ENCODE data around the gene ZNF613. TPM values are rescaled to one million over a fixed set of nuclear protein-coding genes. Genes with fewer than 3 reads are reported as not detected.

ZNF613 gene
- total RNA-seq, 1 experiment from 2014 or later = 4.9 TPM

- H3K27me3 Mint-ChIP-seq (ENCODE audit: insufficient read depth, unreplicated experiment) = no peaks in the 10 kb centered on the region
- no peaks in the 10 kb centered on the region for H3K4me1 Mint-ChIP-seq (ENCODE audit: insufficient read depth, unreplicated experiment)
- no peak for DNase-seq (ENCODE audit: unreplicated experiment)
- no TSS peak for BruUV-seq (replicated peaks)
- TF ChIP-seq CTCF (IDR thresholded peaks at IDR 0.05; ENCODE audit: unreplicated experiment) = no peak
- no peak overlapping the region for H3K27ac Mint-ChIP-seq (ENCODE audit: low read depth, unreplicated experiment)
- intact Hi-C loops (cut with micrococcal nuclease) = no loop called here
- H3K9me3 Mint-ChIP-seq (ENCODE audit: unreplicated experiment) = peaks cover 16% of the 10 kb centered on the region
- POLR2A ChIA-PET = no interaction called here
- CTCF ChIA-PET = no interaction called here
- no peak overlapping the region for H3K4me3 Mint-ChIP-seq (ENCODE audit: unreplicated experiment)
- H3K36me3 Mint-ChIP-seq (ENCODE audit: insufficient read depth, unreplicated experiment) = peaks cover 71% of the 10 kb centered on the region
These were observed 66.9 kb downstream of the ZNF613 start for GRCh38 chr19:51994048-51994644.

Other genes with a start within 250 kb of the ZNF613 start
- gene SPACA6, start 234.1 kb upstream of the ZNF613 start, total RNA-seq (2022) = 13.1 and 18.1 TPM in 2 replicates
- 0.34 and 0.42 TPM in 2 replicates for gene HAS1, start 203.5 kb upstream of the ZNF613 start, total RNA-seq (2022)
- 6.2 and 8.6 TPM in 2 replicates for gene FPR1, start 175.6 kb upstream of the ZNF613 start, total RNA-seq (2022)
- not detected in 2 replicates for gene FPR2, start 166.3 kb upstream of the ZNF613 start, total RNA-seq (2022)
- not detected in 2 replicates for gene FPR3, start 132.3 kb upstream of the ZNF613 start, total RNA-seq (2022)
- 6.3 and 8.4 TPM in 2 replicates for gene ZNF577, start 39.5 kb upstream of the ZNF613 start, total RNA-seq (2022)
- 9.5 and 14.5 TPM in 2 replicates for gene ZNF649, start 22.5 kb upstream of the ZNF613 start, total RNA-seq (2022)
- 7.0 and 8.9 TPM in 2 replicates for gene ZNF350, start 59.4 kb downstream of the ZNF613 start, total RNA-seq (2022)
- 7.3 and 9.0 TPM in 2 replicates for gene ZNF615, start 80.7 kb downstream of the ZNF613 start, total RNA-seq (2022)
- 10.2 and 10.3 TPM in 2 replicates for gene ZNF614, start 100.9 kb downstream of the ZNF613 start, total RNA-seq (2022)
- 17.2 and 25.4 TPM in 2 replicates for gene ZNF432, start 121.4 kb downstream of the ZNF613 start, total RNA-seq (2022)
- 40.9 and 49.8 TPM in 2 replicates for gene ZNF841, start 168.3 kb downstream of the ZNF613 start, total RNA-seq (2022)
- gene ZNF616, start 212.5 kb downstream of the ZNF613 start, total RNA-seq (2022) = 9.5 and 13.5 TPM in 2 replicates
- 4.3 and 7.7 TPM in 2 replicates for gene ZNF836, start 244.1 kb downstream of the ZNF613 start, total RNA-seq (2022)